Naive thymus-derived CD4-positive, alpha-beta T cell (primary cell): Measurements from ENCODE around the gene PIK3R2. TPM values are rescaled to one million over a fixed set of nuclear protein-coding genes. Genes with fewer than 3 reads are reported as not detected.

Source experiments
- ATAC-seq: fragments of 150-1000 bp; cut with Tn5 transposase; 2 replicates; pipeline ENCODE4 v1.10.0; 2021; ENCODE audit warnings: mild to moderate bottlenecking, moderate library complexity
- CTCF ChIA-PET: fragments of 350-600 bp; sonication (Branson Sonifier 250); formaldehyde crosslinking; loops from one replicate; lab custom pipeline; 2021; ENCODE audit warnings: antibody characterized with exemption; lab: Charles Lee
- POLR2A ChIA-PET: fragments of 350-600 bp; sonication (Branson Sonifier 250); formaldehyde crosslinking; loops from one replicate; lab custom pipeline; 2021; ENCODE audit warnings: antibody characterized with exemption, inconsistent platforms; lab: Charles Lee
- DNase-seq, 9 donors: peaks; one replicate each; pipeline versions ENCODE4 v3.0.0 to v3.0.0-alpha.2; 2020 to 2022; ENCODE audit warnings: mixed read lengths in 1 of 9
- H3K27ac ChIP-seq: one replicate; pipeline ENCODE4 v1.7.0; 2013; ENCODE audit warnings: mild to moderate bottlenecking, low read depth, low read length, moderate library complexity
- H3K27me3 ChIP-seq, 2 donors: one replicate each; pipeline ENCODE4 v1.7.0; 2013; ENCODE audit warnings: low read length in 2 of 2, mild to moderate bottlenecking in 2 of 2, moderate library complexity in 2 of 2; ENCODE audit not compliant: control insufficient read depth in 2 of 2, insufficient read depth in 2 of 2
- H3K36me3 ChIP-seq, 3 experiments: 1 replicate in 2 of 3; 2 replicates in 1 of 3; pipeline ENCODE4 v1.7.0; 2013; ENCODE audit warnings: low read length in 3 of 3, mild to moderate bottlenecking in 3 of 3, moderate library complexity in 1 of 3; ENCODE audit not compliant: insufficient read depth in 3 of 3, control insufficient read depth in 2 of 3
- H3K4me1 ChIP-seq, 2 donors: one replicate each; pipeline ENCODE4 v1.7.0; 2013; ENCODE audit warnings: low read length in 2 of 2, mild to moderate bottlenecking in 2 of 2, moderate library complexity in 1 of 2; ENCODE audit not compliant: control insufficient read depth in 2 of 2, insufficient read depth in 2 of 2
- H3K4me3 ChIP-seq: 2 replicates; pipeline ENCODE4 v1.7.0; 2013; ENCODE audit warnings: mild to moderate bottlenecking, low read length
- H3K9me3 ChIP-seq, 3 experiments: 1 replicate in 2 of 3; 2 replicates in 1 of 3; pipeline ENCODE4 v1.7.0; 2013; ENCODE audit warnings: low read length in 3 of 3; ENCODE audit not compliant: control insufficient read depth in 2 of 3
- H3K27ac Mint-ChIP-seq, 9 donors: one replicate each; pipeline ENCODE4 v1.8.0; 2020 to 2022; ENCODE audit warnings: mixed read lengths in 9 of 9, mild to moderate bottlenecking in 8 of 9, moderate library complexity in 5 of 9, inconsistent platforms in 2 of 9
- H3K27me3 Mint-ChIP-seq, 5 donors: one replicate each; pipeline ENCODE4 v1.8.0; 2021 to 2022; ENCODE audit warnings: mixed read lengths in 5 of 5, mild to moderate bottlenecking in 1 of 5
- H3K36me3 Mint-ChIP-seq, 5 donors: one replicate each; pipeline ENCODE4 v1.8.0; 2020 to 2022; ENCODE audit warnings: mixed read lengths in 5 of 5, mild to moderate bottlenecking in 3 of 5, inconsistent platforms in 1 of 5
- H3K4me1 Mint-ChIP-seq, 7 donors: one replicate each; pipeline ENCODE4 v1.8.0; 2020 to 2022; ENCODE audit warnings: mixed read lengths in 7 of 7, mild to moderate bottlenecking in 3 of 7, inconsistent platforms in 1 of 7
- H3K4me3 Mint-ChIP-seq, 10 donors: one replicate each; pipeline ENCODE4 v1.8.0; 2020 to 2022; ENCODE audit warnings: mild to moderate bottlenecking in 10 of 10, mixed read lengths in 10 of 10, moderate library complexity in 6 of 10, inconsistent platforms in 2 of 10
- H3K9me3 Mint-ChIP-seq, 11 donors: one replicate each; pipeline ENCODE4 v1.8.0; 2020 to 2022; ENCODE audit warnings: mixed read lengths in 11 of 11, mild to moderate bottlenecking in 4 of 11, inconsistent platforms in 1 of 11, moderate library complexity in 1 of 11
- intact Hi-C, 2 donors: fragments of 100-400 bp; cut with micrococcal nuclease; formaldehyde crosslinking; loops; one replicate each; pipeline ENCODE4 v1.15.1; 2023
- polyA plus RNA-seq, 2 donors: library from polyadenylated mRNA; unstranded; fragments of 300-500 nt; fragmentation: Illumina TruSeq; gene quantifications; one replicate each; pipeline ENCODE4 v1.2.3, GENCODE V29; 2021
- total RNA-seq, 6 experiments: library from RNA in 5 of 6; stranded (reverse) in 5 of 6; gene quantifications; 1 replicate in 5 of 6; 2 replicates in 1 of 6; pipeline ENCODE4 v1.2.3 and lab custom pipeline; 2021 to 2026

The PIK3R2 gene
- total and polyA plus RNA-seq, 7 experiments from 2014 or later, result 2.2 to 24.6 (median 12.7) TPM

DNA sequence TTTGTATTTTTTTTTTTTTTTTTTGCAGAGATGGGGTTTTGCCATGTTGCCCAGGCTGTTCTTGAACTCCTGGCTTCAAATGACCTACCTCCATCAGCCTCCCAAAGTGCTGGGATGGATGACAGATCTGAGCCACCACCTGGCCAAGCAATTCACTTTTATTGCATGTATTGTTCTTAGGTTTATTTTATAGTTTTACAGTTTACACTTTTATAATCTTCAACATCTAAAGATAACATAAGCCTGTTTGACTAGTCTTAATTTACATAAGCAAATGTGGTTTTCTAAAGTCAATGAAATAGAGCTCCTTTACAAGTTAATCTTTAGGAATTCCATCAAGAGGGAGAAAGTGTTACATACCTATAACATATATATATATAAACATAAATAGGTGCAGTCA lies 30.6 kb downstream of the PIK3R2 start:
- DNase-seq, result no peak
- ChIA-PET POLR2A (no interaction called here), CTCF (no interaction called here)
- Mint-ChIP-seq H3K27ac (no peak overlapping the region), H3K4me3 (no peak overlapping the region), H3K36me3 (peaks cover 0 to 5% (median 0%) of the 10 kb centered on the region in 5 donors), H3K4me1 (no peaks in the 10 kb centered on the region), H3K9me3 (no peaks in the 10 kb centered on the region), H3K27me3 (peaks cover 0 to 2% (median 0%) of the 10 kb centered on the region in 5 donors)
- Histone ChIP-seq H3K27me3 (no peaks in the 10 kb centered on the region), H3K27ac (no peak overlapping the region), H3K9me3 (no peaks in the 10 kb centered on the region), H3K4me1 (no peaks in the 10 kb centered on the region), H3K36me3 (no peaks in the 10 kb centered on the region), H3K4me3 (no peak overlapping the region)
- intact Hi-C loops, result no loop called here
- ATAC-seq, result no peak

DNA sequence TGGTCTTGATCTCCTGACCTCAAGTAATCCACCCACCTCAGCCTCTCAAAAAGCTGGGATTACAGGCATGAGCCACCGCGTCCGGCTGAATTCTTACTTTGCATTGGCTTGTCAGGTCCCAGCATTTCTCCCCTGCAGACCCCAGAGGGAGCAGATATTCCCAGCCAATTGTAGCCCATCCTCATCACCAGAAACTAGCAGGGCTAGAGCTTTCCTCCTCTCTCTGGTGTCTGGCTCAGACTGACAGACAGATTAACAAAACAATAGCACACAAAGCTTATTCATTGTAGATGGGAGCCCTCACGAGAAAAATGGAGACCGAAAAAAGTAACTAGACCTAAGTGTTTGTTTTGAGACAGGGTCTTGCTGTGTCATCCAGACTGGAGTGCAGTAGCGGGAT lies 32.6 kb downstream of the PIK3R2 start:
- Histone ChIP-seq H3K4me3 (no peak overlapping the region), H3K9me3 (no peaks in the 10 kb centered on the region), H3K36me3 (no peaks in the 10 kb centered on the region), H3K27ac (no peak overlapping the region), H3K4me1 (no peaks in the 10 kb centered on the region), H3K27me3 (no peaks in the 10 kb centered on the region)
- ChIA-PET CTCF (interaction anchor here (0.7 kb wide), 1 partner anchor 10 kb away, joined by 4 read pairs; no protein-coding TSS in a partner anchor), POLR2A (interaction anchor here (0.7 kb wide), 1 partner anchor 598 kb away, joined by 3 read pairs; no protein-coding TSS in a partner anchor)
- no peak for ATAC-seq
- Mint-ChIP-seq H3K4me1 (no peaks in the 10 kb centered on the region), H3K36me3 (no peaks in the 10 kb centered on the region), H3K4me3 (no peak overlapping the region), H3K27ac (no peak overlapping the region), H3K27me3 (peaks cover 0 to 2% (median 0%) of the 10 kb centered on the region in 5 donors), H3K9me3 (no peaks in the 10 kb centered on the region)
- DNase-seq, result no peak
- intact Hi-C loops, result no loop called here

DNA sequence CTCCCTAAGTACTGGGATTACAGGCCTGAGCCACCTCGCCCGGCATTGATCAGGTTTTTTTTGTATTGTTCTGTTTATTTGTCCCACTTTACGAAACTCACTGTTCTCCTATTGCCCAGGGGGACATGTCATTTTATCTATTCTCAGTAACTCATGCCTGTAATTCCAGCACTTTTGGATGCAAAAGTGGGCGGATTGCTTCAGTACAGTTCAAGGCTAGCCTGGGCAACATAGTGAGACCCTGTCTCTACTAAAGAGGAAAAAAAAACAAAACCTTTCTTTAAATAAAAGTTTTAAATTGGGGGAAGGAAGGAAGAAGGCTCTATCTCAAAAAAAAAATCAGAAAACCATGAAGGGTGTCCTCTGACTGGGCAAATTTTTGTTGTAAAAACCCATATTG lies 37.3 kb downstream of the PIK3R2 start:
- Mint-ChIP-seq H3K4me3 (no peak overlapping the region), H3K27me3 (peaks cover 0 to 6% (median 0%) of the 10 kb centered on the region in 5 donors), H3K4me1 (peaks cover 11 to 29% (median 21%) of the 10 kb centered on the region in 7 donors), H3K27ac (no peak overlapping the region), H3K36me3 (no peaks in the 10 kb centered on the region), H3K9me3 (peaks cover 0 to 4% (median 0%) of the 10 kb centered on the region in 11 donors)
- Histone ChIP-seq H3K27ac (no peak overlapping the region), H3K36me3 (no peaks in the 10 kb centered on the region), H3K4me1 (peaks cover 9 to 12% of the 10 kb centered on the region in 2 donors), H3K9me3 (no peaks in the 10 kb centered on the region), H3K4me3 (no peak overlapping the region), H3K27me3 (no peaks in the 10 kb centered on the region)
- CTCF ChIA-PET, result interaction anchor here (0.7 to 3.9 kb wide), 2 partner anchors 61 to 198 kb away, joined by 4 to 38 read pairs; no protein-coding TSS in a partner anchor
- DNase-seq (no peak), ATAC-seq (no peak)
- intact Hi-C loops, result no loop called here
- POLR2A ChIA-PET, result interaction anchor here (0.7 to 0.9 kb wide), 2 partner anchors 13 to 342 kb away, joined by 4 to 6 read pairs; no protein-coding TSS in a partner anchor

DNA sequence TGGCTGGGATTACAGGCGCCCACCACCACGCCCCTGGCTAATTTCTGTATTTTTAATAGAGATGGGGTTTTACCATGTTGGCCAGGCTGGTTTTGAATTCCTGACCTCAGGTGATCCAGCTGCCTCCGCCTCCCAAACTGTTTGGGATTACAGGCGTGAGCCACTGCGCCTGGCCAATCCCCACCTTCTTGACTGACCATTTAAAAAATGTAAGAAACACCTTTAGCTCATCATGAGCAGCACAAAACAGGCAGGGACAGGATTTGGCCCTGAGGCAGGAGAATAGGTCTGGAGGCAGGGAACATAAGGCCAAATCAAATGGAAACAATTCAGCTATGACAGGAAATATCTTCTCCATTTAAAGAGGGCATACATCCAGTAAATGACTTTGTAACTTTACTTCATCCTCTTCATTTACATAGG lies 38.7 kb downstream of the PIK3R2 start:
- ChIA-PET CTCF (interaction anchor here (0.6 to 3.9 kb wide), 13 partner anchors 16 to 632 kb away, joined by 3 to 38 read pairs (median 4); no protein-coding TSS in a partner anchor), POLR2A (interaction anchor here (0.6 to 3.8 kb wide), 13 partner anchors 12 to 190 kb away, joined by 3 to 50 read pairs (median 4); partner anchors contain the start of genes ARRDC2, IFI30, JUND and RAB3A)
- H3K27ac Mint-ChIP-seq, result peak overlapping the region; percentile 80 to 99 (median 93)
- DNase-seq, result no peak
- H3K4me1 Mint-ChIP-seq, result peaks cover 11 to 29% (median 21%) of the 10 kb centered on the region in 7 donors
- Histone ChIP-seq H3K4me1 (peaks cover 9 to 12% of the 10 kb centered on the region in 2 donors), H3K36me3 (peaks cover 0 to 10% (median 5%) of the 10 kb centered on the region in 3 experiments), H3K27me3 (no peaks in the 10 kb centered on the region), H3K27ac (peak overlapping the region; percentile 72), H3K9me3 (no peaks in the 10 kb centered on the region), H3K4me3 (peak overlapping the region; percentile 73)
- peaks cover 0 to 4% (median 0%) of the 10 kb centered on the region in 5 donors for H3K36me3 Mint-ChIP-seq
- intact Hi-C loops, result loop anchor here (1.0 to 2.0 kb wide), 12 partner anchors 13 to 219 kb away; partner anchors contain the start of genes RAB3A (in 2 of the 2), IFI30 (in 1 of the 2) and PIK3R2 (in 1 of the 2)
- ATAC-seq, result no peak
- H3K4me3 Mint-ChIP-seq, result peak overlapping the region; percentile 88 to 99 (median 92)
- peaks cover 0 to 4% (median 0%) of the 10 kb centered on the region in 11 donors for H3K9me3 Mint-ChIP-seq
- peaks cover 0 to 4% (median 0%) of the 10 kb centered on the region in 5 donors for H3K27me3 Mint-ChIP-seq

DNA sequence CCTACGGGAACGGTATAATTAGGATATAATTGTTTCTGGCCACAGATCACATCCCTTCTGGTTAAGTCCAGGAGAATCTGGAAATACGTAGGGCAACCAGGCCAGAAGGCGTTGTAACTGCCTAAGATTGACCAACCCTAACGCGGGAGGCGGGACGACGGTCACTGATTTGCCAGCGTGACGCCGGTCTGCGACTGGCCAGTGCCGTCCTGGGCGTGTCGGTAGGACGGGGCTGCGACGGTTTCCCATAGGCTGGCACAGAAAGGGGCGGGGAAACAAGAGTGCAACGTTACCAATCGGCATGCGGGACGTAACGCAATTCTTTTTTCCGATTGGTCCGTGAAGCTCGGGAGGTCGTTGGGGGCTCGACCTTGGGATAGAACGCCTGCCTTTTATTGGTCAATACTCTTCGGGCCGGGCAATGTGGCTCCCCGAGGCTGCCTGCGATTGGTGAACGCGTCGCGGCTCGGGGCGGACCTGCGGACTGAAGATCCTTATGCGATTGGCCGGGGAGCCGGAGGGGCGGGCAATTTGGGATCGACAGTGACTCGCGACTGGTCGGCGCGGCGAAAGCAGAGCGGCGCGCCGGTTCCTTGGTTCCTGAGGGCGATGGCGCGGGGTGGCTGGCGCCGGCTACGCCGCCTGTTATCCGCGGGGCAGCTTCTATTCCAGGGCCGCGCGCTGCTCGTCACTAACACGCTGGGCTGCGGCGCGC lies 39.9 kb downstream of the PIK3R2 start, which contains the start of gene MPV17L2:
Gene MPV17L2 (plus strand): TSS at position 546 of the 715 bp plus-strand sequence. CDS start 64 bp downstream, at position 610.
- Mint-ChIP-seq H3K9me3 (peaks cover 0 to 4% (median 0%) of the 10 kb centered on the region in 11 donors), H3K4me1 (peaks cover 11 to 29% (median 21%) of the 10 kb centered on the region in 7 donors), H3K4me3 (peak within 1 kb of the TSS; percentile 88 to 99 (median 92)), H3K27ac (peak within 1 kb of the TSS; percentile 80 to 99 (median 93)), H3K36me3 (peaks cover 0 to 4% (median 0%) of the 10 kb centered on the region in 5 donors), H3K27me3 (peaks cover 0 to 4% (median 0%) of the 10 kb centered on the region in 5 donors)
- ChIA-PET CTCF (interaction anchor here (0.6 to 3.9 kb wide), 7 partner anchors 17 to 338 kb away, joined by 3 to 38 read pairs (median 4); no protein-coding TSS in a partner anchor), POLR2A (interaction anchor here (0.5 to 3.8 kb wide), 19 partner anchors 11 to 208 kb away, joined by 3 to 50 read pairs (median 4); partner anchors contain the start of genes ARRDC2, IFI30, JUND and RAB3A)
- Histone ChIP-seq H3K36me3 (peaks cover 0 to 17% (median 5%) of the 10 kb centered on the region in 3 experiments), H3K4me3 (peak within 1 kb of the TSS; percentile 78), H3K9me3 (no peaks in the 10 kb centered on the region), H3K4me1 (peaks cover 9 to 12% of the 10 kb centered on the region in 2 donors), H3K27me3 (no peaks in the 10 kb centered on the region), H3K27ac (peak within 1 kb of the TSS; percentile 76)
- peak; percentile 92 for ATAC-seq
- intact Hi-C loops, result loop anchor here (1.0 to 2.0 kb wide), 16 partner anchors 11 to 364 kb away; partner anchors contain the start of genes RAB3A (in 2 of the 2), IFI30 (in 1 of the 2), KXD1 (in 1 of the 2) and LSM4 (in 1 of the 2)
- DNase-seq, result peak; percentile 90 to 100 (median 99)
